ENCODE results near the gene MKNK1.
A peak's percentile ranks its signal among the peaks of the same experiment; 100 is the strongest.
"Not testable (repeated sequence)": the region's sequence is repeated elsewhere in the genome, so short reads cannot be mapped to it uniquely, and the experiment has no call there.

MKNK1 gene

GRCh38 chr1:46603858-46604549 is at the start of gene MKNK1:
TSS of gene MKNK1 (minus strand) at chr1:46604268. CDS start at chr1:46583327, 20,941 bp downstream.
- peak; percentile 92 for DNase-seq

DNA sequence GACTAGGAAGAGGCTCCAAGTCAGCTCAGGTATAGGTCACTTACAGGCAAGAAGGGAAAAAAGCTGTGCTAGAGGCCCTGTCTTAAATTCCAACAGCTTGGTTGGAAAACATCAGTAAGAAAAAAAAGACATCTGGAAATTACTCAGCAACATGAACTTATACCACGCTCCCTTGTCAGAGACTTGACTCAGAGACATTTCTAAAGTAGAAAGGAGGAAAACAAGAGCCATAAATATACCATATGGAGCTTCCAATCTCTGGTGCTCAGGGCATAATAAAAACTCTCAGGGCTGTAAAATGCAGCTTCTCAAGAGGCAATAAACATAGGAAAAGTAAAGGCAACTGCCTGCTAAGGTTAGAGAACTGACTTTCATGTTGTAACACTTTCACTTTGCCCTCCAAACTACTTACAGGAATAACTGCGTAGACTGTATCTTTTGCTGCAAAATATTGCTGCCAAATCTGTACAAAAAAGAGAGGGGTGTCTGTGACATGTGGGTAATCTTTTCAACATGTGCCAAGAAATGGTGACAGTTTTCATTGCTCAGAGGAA is 49.4 kb upstream of the MKNK1 start:
- no peak for DNase-seq

GRCh38 chr1:46652321-46653100 is 48.4 kb upstream of the MKNK1 start:
- no peak for DNase-seq

GRCh38 chr1:46651152-46651551 is 47.1 kb upstream of the MKNK1 start:
- DNase-seq: not testable (repeated sequence)

DNA sequence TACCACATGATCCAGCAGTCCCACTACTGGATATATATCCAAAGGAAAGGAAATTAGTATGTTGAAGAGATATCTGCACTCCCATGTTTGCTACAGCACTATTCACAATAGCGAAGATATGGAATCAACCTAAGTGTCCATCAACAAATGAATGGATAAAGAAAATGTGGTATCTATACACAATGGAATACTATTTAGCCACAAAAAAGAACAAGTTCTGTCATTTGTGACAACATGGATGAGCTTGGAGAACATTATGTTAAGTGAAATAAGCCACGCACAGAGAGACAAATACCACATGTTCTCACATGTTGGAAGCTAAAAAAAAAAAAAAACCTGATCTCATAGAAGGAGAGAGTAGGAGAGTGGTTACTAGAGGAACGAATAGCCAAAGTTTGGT is 46.4 kb upstream of the MKNK1 start:
- DNase-seq: no peak

DNA sequence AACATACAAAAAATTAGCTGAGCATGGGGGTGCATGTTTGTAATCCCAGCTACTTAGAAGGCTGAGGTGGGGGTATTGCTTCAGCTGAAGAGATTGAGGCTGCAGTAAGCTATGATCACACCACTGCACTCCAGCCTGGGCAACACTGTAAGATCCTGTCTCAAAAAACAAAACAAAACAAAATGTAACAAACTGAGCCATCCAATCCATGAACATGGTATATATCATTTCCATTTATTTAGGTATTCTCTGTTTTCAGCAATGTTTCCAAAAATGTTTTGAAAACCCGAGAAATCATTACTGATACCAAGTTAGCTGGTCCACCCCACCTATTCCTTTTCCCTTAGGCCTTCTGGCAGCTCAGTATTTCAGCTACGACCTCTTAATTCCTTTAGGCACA is 45.7 kb upstream of the MKNK1 start:
- no peak for DNase-seq

DNA sequence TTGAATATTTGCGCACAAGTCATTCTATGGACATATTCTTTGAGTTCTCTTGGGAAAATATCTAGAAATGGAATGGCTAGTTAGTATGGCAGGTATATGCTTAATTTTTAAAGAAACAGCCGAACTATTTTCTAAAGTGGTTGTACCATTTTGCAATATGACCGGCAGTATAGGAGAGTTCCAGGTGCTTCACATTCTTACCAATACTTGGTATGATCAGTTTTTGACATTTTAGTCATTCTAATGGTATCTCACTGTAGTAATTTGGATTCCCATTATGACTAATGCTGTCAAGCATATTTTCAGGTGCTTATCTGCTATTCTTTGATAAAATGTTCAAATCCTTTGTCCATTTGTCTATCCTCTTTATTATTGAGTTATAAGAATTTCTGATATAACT is 43.5 kb upstream of the MKNK1 start:
- no peak for DNase-seq

DNA sequence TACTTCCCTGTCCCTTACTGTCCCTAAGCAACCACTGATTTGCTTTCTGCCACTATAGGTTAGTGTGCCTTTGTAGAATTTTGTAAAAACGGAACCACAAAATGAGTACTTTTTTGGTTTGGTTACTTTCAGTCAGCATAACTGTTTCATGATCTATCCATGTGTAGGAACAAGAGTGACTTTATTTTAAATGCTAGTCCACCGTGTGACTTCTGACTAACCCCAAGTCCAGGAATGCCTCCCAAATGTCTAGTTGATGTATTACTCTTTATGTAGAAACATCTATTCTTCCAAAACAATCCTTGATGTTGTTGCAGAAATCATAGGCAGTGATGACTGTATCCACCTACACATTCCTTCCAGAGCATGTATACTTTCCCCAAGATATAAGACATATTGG is 42.8 kb upstream of the MKNK1 start:
- no peak for DNase-seq

DNA sequence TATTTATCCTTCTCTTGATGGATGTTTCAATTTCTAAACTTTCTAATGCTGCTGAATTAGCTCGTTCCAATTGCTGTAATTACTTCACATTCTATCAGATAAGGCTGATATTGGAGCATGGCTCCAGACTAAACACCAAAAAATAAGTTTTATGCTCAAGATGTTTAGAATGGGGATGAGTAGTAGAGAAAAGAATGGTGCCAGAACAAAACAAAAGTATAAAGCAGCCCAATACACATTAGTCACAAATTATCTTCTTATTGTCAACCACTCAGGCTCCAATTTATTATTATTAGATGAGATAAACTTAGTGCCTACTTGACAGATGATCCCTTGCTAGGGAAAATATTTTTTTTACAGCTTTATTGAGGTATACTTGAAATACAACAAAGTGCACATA is 42.3 kb upstream of the MKNK1 start:
- DNase-seq: no peak

- no peak for DNase-seq
Measured at GRCh38 chr1:46645815-46646214, 41.7 kb upstream of the MKNK1 start.

DNA sequence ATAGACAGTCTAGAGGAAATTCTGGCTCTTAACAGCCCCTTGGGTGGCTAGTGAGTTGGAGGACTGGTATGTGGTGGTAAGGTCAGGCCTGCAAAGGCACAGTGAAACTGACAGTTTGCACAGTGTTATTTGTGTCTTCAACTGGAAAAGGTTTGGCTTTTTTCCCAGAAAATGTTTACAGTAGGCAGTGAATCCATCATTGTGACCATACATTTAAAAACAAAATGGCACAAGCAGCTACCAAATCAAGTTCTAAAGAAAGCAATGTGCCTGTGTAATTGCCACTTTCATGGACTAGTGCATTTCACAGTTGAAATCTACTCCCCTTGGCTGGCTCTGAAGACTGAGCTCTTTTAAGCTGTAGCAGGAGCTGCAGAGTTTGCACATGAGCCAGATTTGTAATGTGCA is 39.3 kb upstream of the MKNK1 start:
- DNase-seq: peak; percentile 59

DNA sequence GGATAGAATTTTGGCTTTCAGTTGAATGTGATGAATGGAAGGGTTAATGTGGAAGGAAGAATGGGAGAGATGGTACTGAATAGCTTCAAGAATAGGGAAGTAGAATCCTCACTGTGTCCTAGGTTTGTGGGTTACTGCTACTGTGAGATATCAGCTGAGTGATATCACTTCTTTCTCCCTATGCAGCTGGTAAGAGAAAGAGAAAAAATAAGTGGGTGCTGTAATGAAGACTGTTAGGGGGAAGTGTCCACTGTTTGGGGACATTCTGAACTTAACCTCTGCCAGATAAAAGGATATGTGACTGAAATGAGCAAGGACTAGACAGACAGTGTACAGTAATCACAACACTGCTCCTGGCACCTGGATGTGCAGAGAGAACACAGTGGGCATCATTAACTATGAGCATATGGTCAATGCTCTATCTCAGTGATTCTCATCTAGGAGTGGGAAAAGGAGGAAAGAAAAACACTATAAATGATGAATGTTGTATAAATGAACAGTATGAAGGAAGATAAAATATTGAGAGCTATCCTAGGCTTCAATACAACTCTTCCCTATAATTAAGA is 38.1 kb upstream of the MKNK1 start:
- no peak for DNase-seq

GRCh38 chr1:46639547-46639946 is 35.5 kb upstream of the MKNK1 start:
- no peak for DNase-seq

- DNase-seq: no peak
Measured at GRCh38 chr1:46638921-46639320, 34.9 kb upstream of the MKNK1 start.

DNA sequence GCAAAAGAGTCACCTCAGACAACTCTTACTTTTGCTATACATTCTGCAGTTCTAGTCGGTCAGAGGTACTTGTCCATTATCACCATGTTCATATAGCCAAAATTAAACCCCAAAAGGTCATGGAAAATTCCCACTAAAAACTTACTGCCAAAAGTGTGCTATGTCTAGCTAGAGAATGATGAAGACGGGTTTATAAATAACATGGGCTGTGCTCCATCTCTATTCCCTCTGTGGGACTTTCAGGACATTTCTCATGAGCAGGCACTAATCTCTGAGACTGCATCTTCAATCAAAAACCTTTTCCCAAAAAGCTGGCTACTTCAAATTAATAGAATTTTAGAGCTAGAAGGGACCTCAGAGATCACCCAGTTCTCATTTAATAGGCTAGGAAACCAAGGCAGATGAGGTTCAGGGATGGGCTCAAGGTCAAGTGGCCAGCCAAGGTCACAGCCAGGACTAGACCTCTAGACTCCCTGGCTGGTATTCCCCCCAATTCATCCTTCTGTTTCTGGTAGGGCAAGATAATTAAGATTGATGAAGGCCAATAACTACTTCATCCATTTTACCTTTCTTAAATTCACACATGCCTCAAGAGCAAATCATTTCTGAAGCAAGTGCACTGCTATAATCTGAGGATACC is 33.5 kb upstream of the MKNK1 start:
- no peak for DNase-seq

DNA sequence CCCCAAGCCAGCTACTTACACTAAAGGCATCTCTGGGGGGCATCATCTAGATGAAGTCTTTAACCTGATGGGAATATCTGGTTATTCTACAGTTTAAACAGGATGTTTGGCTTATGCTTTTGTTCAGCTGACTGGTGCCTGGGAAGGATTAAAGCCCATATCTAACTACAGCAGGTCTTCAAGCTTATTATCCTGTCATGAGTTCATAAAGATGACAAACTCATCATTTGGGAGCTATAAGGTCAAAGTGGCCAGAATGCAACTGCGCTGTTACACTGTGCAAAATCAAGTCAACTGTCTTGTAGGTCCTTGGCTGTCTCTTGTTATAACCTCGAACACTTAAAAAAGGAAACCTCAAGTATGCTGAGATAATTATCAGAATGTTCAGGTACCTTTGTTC is 31.1 kb upstream of the MKNK1 start:
- DNase-seq: no peak

GRCh38 chr1:46630719-46631118 is 26.7 kb upstream of the MKNK1 start:
- DNase-seq: no peak

- no peak for DNase-seq
Measured at GRCh38 chr1:46623743-46624644, 19.9 kb upstream of the MKNK1 start.

- DNase-seq: no peak
Measured at GRCh38 chr1:46622344-46622743, 18.3 kb upstream of the MKNK1 start.

DNA sequence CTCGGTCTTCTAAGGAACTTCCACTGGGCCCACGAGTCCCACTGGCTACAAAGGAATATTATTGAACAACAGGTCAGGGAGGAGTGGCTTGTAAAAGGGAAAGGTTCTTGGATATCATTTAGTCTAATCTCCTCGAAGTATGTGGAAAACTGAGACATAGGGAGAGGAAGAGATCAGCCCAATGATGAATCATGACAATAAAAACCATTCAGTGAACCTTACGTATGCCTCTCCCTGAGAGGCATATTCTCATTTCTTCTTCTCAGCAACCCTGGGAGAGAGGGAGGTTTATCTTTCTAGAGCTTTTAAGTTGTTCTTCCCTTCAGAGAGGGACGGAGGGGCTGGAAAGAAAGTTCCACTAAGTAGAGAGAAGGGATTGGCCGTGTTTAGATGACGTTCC is 17.9 kb upstream of the MKNK1 start:
- no peak for DNase-seq

GRCh38 chr1:46619656-46620258 is 15.7 kb upstream of the MKNK1 start:
- no peak for DNase-seq
